Loucy (cell line): ENCODE data around the gene ALPG.

Experiments used
- H2AFZ ChIP-seq: fragments of 200-600 bp; sonication (generic); 2 replicates; pipeline ENCODE4 v1.6.0; 2016; ENCODE audit warnings: antibody characterized with exemption, mild to moderate bottlenecking, low read length, moderate library complexity
- H3F3A ChIP-seq: fragments of 200-600 bp; 2 replicates; pipeline ENCODE4 v1.6.0; 2016; ENCODE audit warnings: antibody characterized with exemption, low read depth, mild to moderate bottlenecking
- H3K27me3 ChIP-seq: fragments of 200-600 bp; sonication (generic); 2 replicates; pipeline ENCODE4 v1.6.1; 2014; ENCODE audit warnings: low read length, mild to moderate bottlenecking; ENCODE audit not compliant: insufficient read depth, poor library complexity, severe bottlenecking
- H3K36me3 ChIP-seq: fragments of 200-600 bp; sonication (generic); 2 replicates; pipeline ENCODE4 v1.6.1; 2016; ENCODE audit warnings: low read length; ENCODE audit not compliant: insufficient read depth
- H3K4me1 ChIP-seq: fragments of 200-600 bp; sonication (generic); 2 replicates; pipeline ENCODE4 v1.5.1; 2014; ENCODE audit warnings: low read length, mild to moderate bottlenecking; ENCODE audit not compliant: insufficient read depth, poor library complexity, severe bottlenecking
- H3K4me2 ChIP-seq: fragments of 200-600 bp; sonication (generic); 2 replicates; pipeline ENCODE4 v1.6.0; 2014; ENCODE audit warnings: antibody characterized with exemption, low read length, low read depth, mild to moderate bottlenecking; ENCODE audit not compliant: poor library complexity, severe bottlenecking
- H3K4me3 ChIP-seq: fragments of 200-600 bp; sonication (generic); 2 replicates; pipeline ENCODE4 v1.5.1; 2014; ENCODE audit warnings: low read length, mild to moderate bottlenecking, mixed read lengths; ENCODE audit not compliant: poor library complexity, severe bottlenecking
- H3K79me2 ChIP-seq: fragments of 200-600 bp; sonication (generic); 2 replicates; pipeline ENCODE4 v1.6.1; 2014; ENCODE audit warnings: low read length; ENCODE audit not compliant: insufficient read depth
- H3K9ac ChIP-seq: fragments of 200-600 bp; sonication (generic); 2 replicates; pipeline ENCODE4 v1.6.0; 2014; ENCODE audit warnings: mild to moderate bottlenecking, low read depth, low read length, moderate library complexity; ENCODE audit not compliant: poor library complexity, severe bottlenecking
- H3K9me2 ChIP-seq: fragments of 200-600 bp; sonication (generic); replicated peaks from 2 replicates; pipeline ENCODE4 v1.6.1; 2016; ENCODE audit warnings: low read depth, low read length, mixed read lengths
- H3K9me3 ChIP-seq: fragments of 200-600 bp; sonication (generic); 2 replicates; pipeline ENCODE4 v1.6.1; 2014; ENCODE audit warnings: mild to moderate bottlenecking, antibody characterized with exemption, low read length, low read depth; ENCODE audit not compliant: insufficient read depth
- H4K20me1 ChIP-seq: fragments of 200-600 bp; sonication (generic); 2 replicates; pipeline ENCODE4 v1.6.0; 2014; ENCODE audit warnings: antibody characterized with exemption, low read length, mild to moderate bottlenecking; ENCODE audit not compliant: insufficient read depth, poor library complexity, severe bottlenecking
- EZH2phosphoT487 ChIP-seq: fragments of 200-600 bp; IDR thresholded peaks from 2 replicates; pipeline ENCODE4 v1.6.1; 2018; ENCODE audit warnings: antibody characterized with exemption, mild to moderate bottlenecking, moderate library complexity, borderline replicate concordance
- TF ChIP-seq, protein P1 (sequence below): fragments of 200-600 bp; sonication (generic); conservative IDR thresholded peaks from 2 replicates; pipeline ENCODE4 v1.5.1; 2014; ENCODE audit warnings: mild to moderate bottlenecking, antibody characterized with exemption, low read length

The ALPG gene

DNA sequence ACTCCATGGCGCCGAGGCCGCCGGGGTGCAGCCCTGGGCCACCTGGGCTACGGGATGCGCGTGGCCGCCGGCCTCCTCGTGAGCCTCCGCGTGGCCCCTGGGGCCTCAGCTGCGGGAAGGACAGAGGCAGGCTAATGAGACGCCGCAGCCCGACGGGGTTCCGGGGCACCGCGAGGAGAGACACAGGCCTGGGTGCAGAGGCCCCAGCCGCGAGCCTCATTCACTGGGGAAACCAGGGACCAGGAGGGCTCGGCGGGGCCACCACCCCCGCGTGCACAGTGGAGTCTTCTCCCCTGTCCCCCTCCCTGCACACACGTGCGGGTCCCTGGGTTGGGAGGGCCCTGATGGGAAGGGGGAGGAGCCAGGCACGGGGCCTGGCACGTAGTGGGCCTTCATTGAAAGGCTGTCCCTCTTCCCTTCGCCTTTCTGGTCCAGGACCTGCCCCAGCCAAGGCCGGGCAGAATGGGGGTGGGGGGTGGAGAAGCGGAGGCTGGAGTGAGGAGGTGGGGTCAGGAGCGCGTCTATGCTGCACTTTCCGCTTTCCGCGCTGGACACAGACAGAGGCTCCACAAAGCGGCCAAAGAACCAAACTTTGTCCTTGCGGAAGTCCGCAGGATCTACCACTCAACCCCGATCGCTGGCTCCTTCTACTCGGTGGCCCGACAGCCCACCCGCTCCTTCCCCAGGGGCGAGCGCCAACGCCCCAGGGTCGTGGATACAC, 19.0 kb upstream of the ALPG start:
- no peaks in the 10 kb centered on the region for H3K9me2 ChIP-seq
- no peaks in the 10 kb centered on the region for H4K20me1 ChIP-seq
- H3K4me2 ChIP-seq, result no peak overlapping the region
- H3F3A ChIP-seq, result no peaks in the 10 kb centered on the region
- H3K36me3 ChIP-seq, result no peaks in the 10 kb centered on the region
- H3K9me3 ChIP-seq, result no peaks in the 10 kb centered on the region
- H3K79me2 ChIP-seq, result no peaks in the 10 kb centered on the region
- H3K4me3 ChIP-seq, result no peak overlapping the region
- peaks cover 15% of the 10 kb centered on the region for H3K4me1 ChIP-seq
- H3K27me3 ChIP-seq, result no peaks in the 10 kb centered on the region
- no peak for TF ChIP-seq EZH2phosphoT487
- TF ChIP-seq, protein P1, sequence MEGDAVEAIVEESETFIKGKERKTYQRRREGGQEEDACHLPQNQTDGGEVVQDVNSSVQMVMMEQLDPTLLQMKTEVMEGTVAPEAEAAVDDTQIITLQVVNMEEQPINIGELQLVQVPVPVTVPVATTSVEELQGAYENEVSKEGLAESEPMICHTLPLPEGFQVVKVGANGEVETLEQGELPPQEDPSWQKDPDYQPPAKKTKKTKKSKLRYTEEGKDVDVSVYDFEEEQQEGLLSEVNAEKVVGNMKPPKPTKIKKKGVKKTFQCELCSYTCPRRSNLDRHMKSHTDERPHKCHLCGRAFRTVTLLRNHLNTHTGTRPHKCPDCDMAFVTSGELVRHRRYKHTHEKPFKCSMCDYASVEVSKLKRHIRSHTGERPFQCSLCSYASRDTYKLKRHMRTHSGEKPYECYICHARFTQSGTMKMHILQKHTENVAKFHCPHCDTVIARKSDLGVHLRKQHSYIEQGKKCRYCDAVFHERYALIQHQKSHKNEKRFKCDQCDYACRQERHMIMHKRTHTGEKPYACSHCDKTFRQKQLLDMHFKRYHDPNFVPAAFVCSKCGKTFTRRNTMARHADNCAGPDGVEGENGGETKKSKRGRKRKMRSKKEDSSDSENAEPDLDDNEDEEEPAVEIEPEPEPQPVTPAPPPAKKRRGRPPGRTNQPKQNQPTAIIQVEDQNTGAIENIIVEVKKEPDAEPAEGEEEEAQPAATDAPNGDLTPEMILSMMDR, result no peak
- H2AFZ ChIP-seq, result no peak overlapping the region
- H3K9ac ChIP-seq, result no peak overlapping the region

DNA sequence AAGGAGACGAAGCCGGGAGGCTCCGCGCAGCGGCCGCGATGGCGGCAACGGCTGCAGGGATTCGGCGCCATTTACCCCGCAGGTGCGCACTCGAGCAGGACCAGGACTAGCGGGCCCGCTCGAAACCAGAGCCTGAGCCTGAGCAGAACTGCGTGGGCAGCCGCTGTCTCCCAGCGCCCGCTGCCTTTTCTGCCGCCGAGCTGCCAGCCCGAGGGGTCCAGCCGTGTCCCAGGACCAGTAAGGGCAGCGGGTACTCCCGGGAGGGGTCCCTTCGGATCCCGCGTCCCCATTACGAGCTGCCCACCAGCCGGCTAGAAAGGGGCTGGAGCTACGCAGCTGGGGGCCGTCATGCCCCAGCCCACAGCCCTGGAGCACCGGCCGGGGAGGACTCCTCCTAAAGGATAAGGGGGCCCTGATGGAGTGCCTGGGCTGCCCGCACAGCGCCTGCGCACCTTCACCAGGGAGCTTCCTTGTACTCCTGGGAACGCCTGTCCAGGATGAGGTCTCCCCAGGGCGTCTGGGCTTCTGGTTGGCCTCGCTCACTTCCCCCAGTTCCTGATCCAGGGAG, 18.2 kb upstream of the ALPG start:
- peaks cover 15% of the 10 kb centered on the region for H3K4me1 ChIP-seq
- no peak overlapping the region for H3K4me2 ChIP-seq
- H3K9ac ChIP-seq, result no peak overlapping the region
- H2AFZ ChIP-seq, result no peak overlapping the region
- no peaks in the 10 kb centered on the region for H3K79me2 ChIP-seq
- H3K4me3 ChIP-seq, result no peak overlapping the region
- no peaks in the 10 kb centered on the region for H3K9me3 ChIP-seq
- H3K36me3 ChIP-seq, result no peaks in the 10 kb centered on the region
- H3F3A ChIP-seq, result no peaks in the 10 kb centered on the region
- H3K9me2 ChIP-seq, result no peaks in the 10 kb centered on the region
- TF ChIP-seq, protein P1, result no peak
- no peak for TF ChIP-seq EZH2phosphoT487
- H3K27me3 ChIP-seq, result no peaks in the 10 kb centered on the region
- no peaks in the 10 kb centered on the region for H4K20me1 ChIP-seq

DNA sequence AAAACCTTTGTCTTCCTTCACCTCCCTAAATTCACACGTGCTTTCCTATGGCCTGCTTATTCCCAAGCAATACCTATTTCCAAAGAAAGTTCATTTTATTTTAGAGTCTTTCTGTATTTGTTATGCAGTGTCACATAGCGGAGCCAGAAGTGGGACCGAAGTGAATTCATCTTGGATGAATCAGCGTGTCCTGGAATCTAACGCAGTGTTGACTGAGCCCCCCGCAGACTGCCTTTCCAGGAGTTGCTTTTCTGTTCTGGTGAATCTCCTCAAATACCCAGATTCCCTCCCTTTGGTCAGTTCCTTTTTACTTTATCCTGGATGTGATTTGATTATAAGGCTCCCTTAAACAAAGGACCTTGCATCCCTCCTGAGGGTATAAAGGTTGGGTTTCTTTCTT, 17.3 kb upstream of the ALPG start:
- peaks cover 15% of the 10 kb centered on the region for H3K4me1 ChIP-seq
- H3K4me3 ChIP-seq, result no peak overlapping the region
- H3K36me3 ChIP-seq, result no peaks in the 10 kb centered on the region
- TF ChIP-seq, protein P1, result no peak
- TF ChIP-seq EZH2phosphoT487, result no peak
- H3F3A ChIP-seq, result no peaks in the 10 kb centered on the region
- H3K9ac ChIP-seq, result no peak overlapping the region
- H3K9me2 ChIP-seq, result no peaks in the 10 kb centered on the region
- H3K79me2 ChIP-seq, result no peaks in the 10 kb centered on the region
- H3K9me3 ChIP-seq, result no peaks in the 10 kb centered on the region
- no peak overlapping the region for H3K4me2 ChIP-seq
- no peaks in the 10 kb centered on the region for H3K27me3 ChIP-seq
- no peak overlapping the region for H2AFZ ChIP-seq
- H4K20me1 ChIP-seq, result no peaks in the 10 kb centered on the region
